ENCODE results near the gene DHRS3.

The DHRS3 gene

DNA sequence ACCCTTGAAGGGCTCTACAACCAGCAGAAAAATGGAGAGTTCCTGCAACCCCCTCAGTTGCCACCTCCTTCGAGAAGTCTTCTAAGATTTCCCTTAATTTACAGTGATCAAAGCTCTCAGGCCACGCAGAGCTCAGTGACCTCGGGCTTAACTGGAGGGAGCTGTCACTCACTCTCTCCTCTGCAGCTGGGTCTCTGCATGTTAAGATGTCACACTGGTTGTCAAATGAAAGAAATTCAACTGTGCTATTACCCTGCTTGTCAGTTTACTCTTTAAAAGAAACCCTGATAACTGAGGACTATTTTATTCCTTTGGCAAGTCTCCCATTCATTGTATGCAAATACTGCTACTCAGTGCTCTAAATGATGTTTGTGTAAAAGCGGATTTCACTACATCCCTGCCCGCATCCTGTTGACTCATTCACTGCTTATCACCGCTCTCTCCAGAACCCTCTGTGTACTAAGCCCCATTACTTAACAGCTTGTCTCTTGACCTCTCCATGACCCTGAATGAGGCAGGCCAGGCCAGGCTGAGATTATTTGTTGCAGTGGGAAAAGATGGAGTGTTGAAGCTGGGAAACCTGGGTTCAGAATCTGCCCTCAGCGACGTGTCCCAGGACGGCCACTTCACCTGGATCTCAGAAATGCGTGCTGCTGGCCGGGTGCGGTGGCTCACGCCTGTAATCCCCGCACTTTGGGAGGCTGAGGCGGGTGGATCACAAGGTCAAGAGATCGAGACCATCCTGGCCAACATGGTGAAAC is 13.7 kb downstream of the DHRS3 start:
- Histone ChIP-seq H3K18ac (ENCODE audit: low read length) (no peak overlapping the region), H3K27me3 (ENCODE audit: control insufficient read depth in 3 of 3, insufficient read depth in 3 of 3, low read depth in 1 of 3, low read length in 3 of 3) (no peaks in the 10 kb centered on the region), H3K4ac (ENCODE audit: low read length) (no peak overlapping the region), H3K4me3 (ENCODE audit: low read length in 2 of 2) (no peak overlapping the region), H3K14ac (ENCODE audit: low read length) (no peak overlapping the region), H4K8ac (ENCODE audit: low read depth, low read length) (no peak overlapping the region), H3K36me3 (replicated peaks in 1 of 2; ENCODE audit: control insufficient read depth in 2 of 2, insufficient read depth in 2 of 2, low read length in 2 of 2) (no peaks in the 10 kb centered on the region), H3K9ac (ENCODE audit: low read depth, low read length, poor library complexity) (no peak overlapping the region), H2BK15ac (ENCODE audit: low read length) (no peak overlapping the region), H2AK5ac (ENCODE audit: low read depth, low read length) (no peak overlapping the region), H2AFZ (ENCODE audit: low read length) (no peak overlapping the region), H2BK120ac (ENCODE audit: low read depth, low read length) (no peak overlapping the region), H3K79me1 (ENCODE audit: low read depth, low read length) (no peaks in the 10 kb centered on the region), H2BK12ac (ENCODE audit: low read length) (no peak overlapping the region), H3K4me1 (ENCODE audit: control insufficient read depth in 2 of 2, insufficient read depth in 1 of 2, low read depth in 1 of 2, low read length in 2 of 2) (peaks cover 6 to 16% of the 10 kb centered on the region in 2 donors), H4K91ac (ENCODE audit: low read depth, low read length, poor library complexity) (no peak overlapping the region), H3K27ac (replicated peaks; ENCODE audit: low read length) (no peak overlapping the region), H3K9me3 (replicated peaks in 1 of 2; ENCODE audit: control insufficient read depth in 2 of 2, insufficient read depth in 1 of 2, low read depth in 1 of 2, low read length in 2 of 2) (no peaks in the 10 kb centered on the region), H2BK5ac (ENCODE audit: low read length) (no peak overlapping the region), H3K4me2 (ENCODE audit: insufficient read depth, low read length, poor library complexity, severe bottlenecking) (no peak overlapping the region), H3K23ac (ENCODE audit: low read depth, low read length, poor library complexity) (no peak overlapping the region)
- DNase-seq (ENCODE audit: low spot score), result no peak
- WGBS, 2 donors (ENCODE audit: extremely low coverage in 2 of 2, insufficient read length in 2 of 2, insufficient replicate concordance in 1 of 2), result no CpG with 5 or more reads among the region's 16 CpGs

GRCh38 chr1:12603224-12603623 is 14.8 kb downstream of the DHRS3 start:
- Histone ChIP-seq H4K8ac (ENCODE audit: low read depth, low read length) (no peak overlapping the region), H3K36me3 (replicated peaks in 1 of 2; ENCODE audit: control insufficient read depth in 2 of 2, insufficient read depth in 2 of 2, low read length in 2 of 2) (no peaks in the 10 kb centered on the region), H3K27ac (replicated peaks; ENCODE audit: low read length) (no peak overlapping the region), H3K23ac (ENCODE audit: low read depth, low read length, poor library complexity) (no peak overlapping the region), H3K4me2 (ENCODE audit: insufficient read depth, low read length, poor library complexity, severe bottlenecking) (no peak overlapping the region), H3K27me3 (ENCODE audit: control insufficient read depth in 3 of 3, insufficient read depth in 3 of 3, low read depth in 1 of 3, low read length in 3 of 3) (peaks cover 0 to 3% (median 0%) of the 10 kb centered on the region in 3 experiments), H2BK5ac (ENCODE audit: low read length) (no peak overlapping the region), H2BK15ac (ENCODE audit: low read length) (no peak overlapping the region), H3K18ac (ENCODE audit: low read length) (no peak overlapping the region), H2BK120ac (ENCODE audit: low read depth, low read length) (no peak overlapping the region), H4K91ac (ENCODE audit: low read depth, low read length, poor library complexity) (no peak overlapping the region), H3K4ac (ENCODE audit: low read length) (no peak overlapping the region), H3K4me1 (ENCODE audit: control insufficient read depth in 2 of 2, insufficient read depth in 1 of 2, low read depth in 1 of 2, low read length in 2 of 2) (peaks cover 6 to 16% of the 10 kb centered on the region in 2 donors), H3K14ac (ENCODE audit: low read length) (no peak overlapping the region), H3K9me3 (replicated peaks in 1 of 2; ENCODE audit: control insufficient read depth in 2 of 2, insufficient read depth in 1 of 2, low read depth in 1 of 2, low read length in 2 of 2) (no peaks in the 10 kb centered on the region), H2AK5ac (ENCODE audit: low read depth, low read length) (peak overlapping the region; percentile 24), H2AFZ (ENCODE audit: low read length) (no peak overlapping the region), H2BK12ac (ENCODE audit: low read length) (no peak overlapping the region), H3K79me1 (ENCODE audit: low read depth, low read length) (no peaks in the 10 kb centered on the region), H3K9ac (ENCODE audit: low read depth, low read length, poor library complexity) (no peak overlapping the region), H3K4me3 (ENCODE audit: low read length in 2 of 2) (no peak overlapping the region)
- WGBS, 2 donors (ENCODE audit: extremely low coverage in 2 of 2, insufficient read length in 2 of 2, insufficient replicate concordance in 1 of 2), result no CpG with 5 or more reads among the region's 9 CpGs
- no peak for DNase-seq (ENCODE audit: low spot score)

GRCh38 chr1:12602659-12603024 is 15.4 kb downstream of the DHRS3 start:
- Histone ChIP-seq H3K79me1 (ENCODE audit: low read depth, low read length) (no peaks in the 10 kb centered on the region), H3K36me3 (replicated peaks in 1 of 2; ENCODE audit: control insufficient read depth in 2 of 2, insufficient read depth in 2 of 2, low read length in 2 of 2) (no peaks in the 10 kb centered on the region), H4K91ac (ENCODE audit: low read depth, low read length, poor library complexity) (no peak overlapping the region), H4K8ac (ENCODE audit: low read depth, low read length) (no peak overlapping the region), H3K9me3 (replicated peaks in 1 of 2; ENCODE audit: control insufficient read depth in 2 of 2, insufficient read depth in 1 of 2, low read depth in 1 of 2, low read length in 2 of 2) (no peaks in the 10 kb centered on the region), H3K23ac (ENCODE audit: low read depth, low read length, poor library complexity) (no peak overlapping the region), H3K4me1 (ENCODE audit: control insufficient read depth in 2 of 2, insufficient read depth in 1 of 2, low read depth in 1 of 2, low read length in 2 of 2) (peaks cover 6 to 16% of the 10 kb centered on the region in 2 donors), H2AFZ (ENCODE audit: low read length) (no peak overlapping the region), H3K4me3 (ENCODE audit: low read length in 2 of 2) (no peak overlapping the region), H2BK15ac (ENCODE audit: low read length) (peak overlapping the region; percentile 28), H2BK12ac (ENCODE audit: low read length) (peak overlapping the region; percentile 1), H3K9ac (ENCODE audit: low read depth, low read length, poor library complexity) (no peak overlapping the region), H3K4ac (ENCODE audit: low read length) (no peak overlapping the region), H3K18ac (ENCODE audit: low read length) (peak overlapping the region; percentile 84), H3K27ac (replicated peaks; ENCODE audit: low read length) (no peak overlapping the region), H2AK5ac (ENCODE audit: low read depth, low read length) (peak overlapping the region; percentile 44), H2BK5ac (ENCODE audit: low read length) (no peak overlapping the region), H2BK120ac (ENCODE audit: low read depth, low read length) (no peak overlapping the region), H3K14ac (ENCODE audit: low read length) (no peak overlapping the region), H3K27me3 (ENCODE audit: control insufficient read depth in 3 of 3, insufficient read depth in 3 of 3, low read depth in 1 of 3, low read length in 3 of 3) (peaks cover 0 to 6% (median 0%) of the 10 kb centered on the region in 3 experiments), H3K4me2 (ENCODE audit: insufficient read depth, low read length, poor library complexity, severe bottlenecking) (no peak overlapping the region)
- no CpG with 5 or more reads among the region's 6 CpGs for WGBS, 2 donors (ENCODE audit: extremely low coverage in 2 of 2, insufficient read length in 2 of 2, insufficient replicate concordance in 1 of 2)
- DNase-seq (ENCODE audit: low spot score), result no peak

GRCh38 chr1:12601700-12602658 is 16.0 kb downstream of the DHRS3 start:
- DNase-seq (ENCODE audit: low spot score), result no peak
- Histone ChIP-seq H2BK12ac (ENCODE audit: low read length) (no peak overlapping the region), H3K27ac (replicated peaks; ENCODE audit: low read length) (no peak overlapping the region)

More at GRCh38 chr1:12601700-12602658, 16.0 kb downstream of the DHRS3 start:
- H3K9me3 ChIP-seq (replicated peaks in 1 of 2; ENCODE audit: control insufficient read depth in 2 of 2, insufficient read depth in 1 of 2, low read depth in 1 of 2, low read length in 2 of 2), result no peaks in the 10 kb centered on the region
- H3K27me3 ChIP-seq (ENCODE audit: control insufficient read depth in 3 of 3, insufficient read depth in 3 of 3, low read depth in 1 of 3, low read length in 3 of 3), result peaks cover 0 to 11% (median 0%) of the 10 kb centered on the region in 3 experiments
- H3K4me2 ChIP-seq (ENCODE audit: insufficient read depth, low read length, poor library complexity, severe bottlenecking), result no peak overlapping the region
- no peaks in the 10 kb centered on the region for H3K36me3 ChIP-seq (replicated peaks in 1 of 2; ENCODE audit: control insufficient read depth in 2 of 2, insufficient read depth in 2 of 2, low read length in 2 of 2)
- H3K79me1 ChIP-seq (ENCODE audit: low read depth, low read length), result no peaks in the 10 kb centered on the region
- H3K4me3 ChIP-seq (ENCODE audit: low read length in 2 of 2), result no peak overlapping the region
- peaks cover 6 to 16% of the 10 kb centered on the region in 2 donors for H3K4me1 ChIP-seq (ENCODE audit: control insufficient read depth in 2 of 2, insufficient read depth in 1 of 2, low read depth in 1 of 2, low read length in 2 of 2)
- H4K91ac ChIP-seq (ENCODE audit: low read depth, low read length, poor library complexity), result no peak overlapping the region
- H3K9ac ChIP-seq (ENCODE audit: low read depth, low read length, poor library complexity), result peak overlapping the region; percentile 22
- no peak overlapping the region for H3K14ac ChIP-seq (ENCODE audit: low read length)
- no peak overlapping the region for H2AFZ ChIP-seq (ENCODE audit: low read length)
- H2BK15ac ChIP-seq (ENCODE audit: low read length), result peak overlapping the region; percentile 28
- H4K8ac ChIP-seq (ENCODE audit: low read depth, low read length), result no peak overlapping the region
- peak overlapping the region; percentile 59 for H3K18ac ChIP-seq (ENCODE audit: low read length)
- H3K23ac ChIP-seq (ENCODE audit: low read depth, low read length, poor library complexity), result no peak overlapping the region
- WGBS, 2 donors (ENCODE audit: extremely low coverage in 2 of 2, insufficient read length in 2 of 2, insufficient replicate concordance in 1 of 2), result no CpG with 5 or more reads among the region's 13 CpGs
- no peak overlapping the region for H2AK5ac ChIP-seq (ENCODE audit: low read depth, low read length)
- H3K4ac ChIP-seq (ENCODE audit: low read length), result no peak overlapping the region
- H2BK120ac ChIP-seq (ENCODE audit: low read depth, low read length), result no peak overlapping the region
- H2BK5ac ChIP-seq (ENCODE audit: low read length), result no peak overlapping the region

Measured in neuronal stem cell (in vitro differentiated cells).